Epithelial cell of proximal tubule (primary cell): Measurements from ENCODE around the gene GRK5. TPM values are rescaled to one million over a fixed set of nuclear protein-coding genes. Genes with fewer than 3 reads are reported as not detected.

ENCODE experiments used
- DNase-seq: peaks from one replicate; pipeline ENCODE4 v3.0.0-alpha.2; 2011; ENCODE audit warnings: low read depth
- H3K4me3 ChIP-seq: 2 replicates; pipeline ENCODE4 v1.5.1; 2011; ENCODE audit warnings: low read depth, mild to moderate bottlenecking, low read length
- CTCF ChIP-seq: conservative IDR thresholded peaks from 2 replicates; pipeline ENCODE4 v1.5.1; 2012; ENCODE audit warnings: low read depth, mild to moderate bottlenecking, low read length
- total RNA-seq: library from RNA; depleted of rRNA; stranded (reverse); fragments of >200 nt; gene quantifications from 2 replicates; pipeline ENCODE4 v1.2.3, GENCODE V29; 2015

Gene GRK5
- total RNA-seq, 1 donor from 2014 or later: 2.8 TPM

- no peak for TF ChIP-seq CTCF
- H3K4me3 ChIP-seq: no peak overlapping the region
- no peak for DNase-seq
These were observed 34.8 kb downstream of the GRK5 start for GRCh38 chr10:119242186-119242585.

- no peak for TF ChIP-seq CTCF
- no peak overlapping the region for H3K4me3 ChIP-seq
- no peak for DNase-seq
These were observed 36.1 kb downstream of the GRK5 start for GRCh38 chr10:119243488-119243887.

GRCh38 chr10:119243967-119244366 lies 36.6 kb downstream of the GRK5 start:
- no peak for DNase-seq
- no peak for TF ChIP-seq CTCF
- no peak overlapping the region for H3K4me3 ChIP-seq

GRCh38 chr10:119245272-119245671 lies 37.9 kb downstream of the GRK5 start:
- TF ChIP-seq CTCF: no peak
- no peak overlapping the region for H3K4me3 ChIP-seq
- no peak for DNase-seq

- no peak overlapping the region for H3K4me3 ChIP-seq
- TF ChIP-seq CTCF: no peak
- no peak for DNase-seq
These were observed 39.6 kb downstream of the GRK5 start for GRCh38 chr10:119246862-119247549.

GRCh38 chr10:119247550-119247894 lies 40.2 kb downstream of the GRK5 start:
- no peak for TF ChIP-seq CTCF
- no peak for DNase-seq
- no peak overlapping the region for H3K4me3 ChIP-seq

- no peak for DNase-seq
- no peak overlapping the region for H3K4me3 ChIP-seq
- TF ChIP-seq CTCF: no peak
These were observed 40.8 kb downstream of the GRK5 start for GRCh38 chr10:119248184-119248583.
